ENCODE data around the gene TENT5A.

The TENT5A gene

GRCh38 chr6:81704700-81705099 is 47.8 kb downstream of the TENT5A start:
- no peaks in the 10 kb centered on the region for H3K27me3 ChIP-seq (ENCODE audit: control insufficient read depth, insufficient read depth, low read length)
- no peaks in the 10 kb centered on the region for H3K9me3 ChIP-seq (ENCODE audit: control insufficient read depth, insufficient read depth, low read length)
- no peak overlapping the region for H3K9ac ChIP-seq (ENCODE audit: low read depth, low read length)
- H3K36me3 ChIP-seq (ENCODE audit: control insufficient read depth, insufficient read depth, low read length): no peaks in the 10 kb centered on the region
- H3K4me1 ChIP-seq (ENCODE audit: control insufficient read depth, insufficient read depth, low read length): peaks cover 27% of the 10 kb centered on the region
- H3K27ac ChIP-seq (ENCODE audit: low read depth, low read length): no peak overlapping the region
- no peak overlapping the region for H3K4me3 ChIP-seq (ENCODE audit: low read depth, low read length)

- Histone ChIP-seq H3K4me1 (ENCODE audit: control insufficient read depth, insufficient read depth, low read length) (peaks cover 26% of the 10 kb centered on the region), H3K4me3 (ENCODE audit: low read depth, low read length) (no peak overlapping the region), H3K36me3 (ENCODE audit: control insufficient read depth, insufficient read depth, low read length) (no peaks in the 10 kb centered on the region), H3K9ac (ENCODE audit: low read depth, low read length) (no peak overlapping the region), H3K27ac (ENCODE audit: low read depth, low read length) (no peak overlapping the region), H3K9me3 (ENCODE audit: control insufficient read depth, insufficient read depth, low read length) (no peaks in the 10 kb centered on the region), H3K27me3 (ENCODE audit: control insufficient read depth, insufficient read depth, low read length) (no peaks in the 10 kb centered on the region)
Observed at GRCh38 chr6:81700414-81700813, 52.1 kb downstream of the TENT5A start.

- Histone ChIP-seq H3K4me1 (ENCODE audit: control insufficient read depth, insufficient read depth, low read length) (peaks cover 25% of the 10 kb centered on the region), H3K27ac (ENCODE audit: low read depth, low read length) (no peak overlapping the region), H3K4me3 (ENCODE audit: low read depth, low read length) (no peak overlapping the region), H3K9ac (ENCODE audit: low read depth, low read length) (no peak overlapping the region), H3K27me3 (ENCODE audit: control insufficient read depth, insufficient read depth, low read length) (no peaks in the 10 kb centered on the region), H3K9me3 (ENCODE audit: control insufficient read depth, insufficient read depth, low read length) (no peaks in the 10 kb centered on the region), H3K36me3 (ENCODE audit: control insufficient read depth, insufficient read depth, low read length) (no peaks in the 10 kb centered on the region)
Observed at GRCh38 chr6:81697559-81697958, 54.9 kb downstream of the TENT5A start.

- Histone ChIP-seq H3K4me3 (ENCODE audit: low read depth, low read length) (peak overlapping the region; percentile 37; the same call in 1 of the 2 replicates), H3K27ac (ENCODE audit: low read depth, low read length) (peak overlapping the region; percentile 62), H3K9ac (ENCODE audit: low read depth, low read length) (no peak overlapping the region), H3K36me3 (ENCODE audit: control insufficient read depth, insufficient read depth, low read length) (no peaks in the 10 kb centered on the region), H3K27me3 (ENCODE audit: control insufficient read depth, insufficient read depth, low read length) (no peaks in the 10 kb centered on the region), H3K4me1 (ENCODE audit: control insufficient read depth, insufficient read depth, low read length) (peaks cover 26% of the 10 kb centered on the region), H3K9me3 (ENCODE audit: control insufficient read depth, insufficient read depth, low read length) (no peaks in the 10 kb centered on the region)
Observed at GRCh38 chr6:81696524-81696923, 56.0 kb downstream of the TENT5A start.
